ENCODE data around the gene PSMA7. TPM values are rescaled to one million over a fixed set of nuclear protein-coding genes. Genes with fewer than 3 reads are reported as not detected.
"Not testable (repeated sequence)": the region's sequence is repeated elsewhere in the genome, so short reads cannot be mapped to it uniquely, and the experiment has no call there.

Gene PSMA7
- total RNA-seq, 2 donors from 2014 or later, result 220 to 234 TPM

DNA sequence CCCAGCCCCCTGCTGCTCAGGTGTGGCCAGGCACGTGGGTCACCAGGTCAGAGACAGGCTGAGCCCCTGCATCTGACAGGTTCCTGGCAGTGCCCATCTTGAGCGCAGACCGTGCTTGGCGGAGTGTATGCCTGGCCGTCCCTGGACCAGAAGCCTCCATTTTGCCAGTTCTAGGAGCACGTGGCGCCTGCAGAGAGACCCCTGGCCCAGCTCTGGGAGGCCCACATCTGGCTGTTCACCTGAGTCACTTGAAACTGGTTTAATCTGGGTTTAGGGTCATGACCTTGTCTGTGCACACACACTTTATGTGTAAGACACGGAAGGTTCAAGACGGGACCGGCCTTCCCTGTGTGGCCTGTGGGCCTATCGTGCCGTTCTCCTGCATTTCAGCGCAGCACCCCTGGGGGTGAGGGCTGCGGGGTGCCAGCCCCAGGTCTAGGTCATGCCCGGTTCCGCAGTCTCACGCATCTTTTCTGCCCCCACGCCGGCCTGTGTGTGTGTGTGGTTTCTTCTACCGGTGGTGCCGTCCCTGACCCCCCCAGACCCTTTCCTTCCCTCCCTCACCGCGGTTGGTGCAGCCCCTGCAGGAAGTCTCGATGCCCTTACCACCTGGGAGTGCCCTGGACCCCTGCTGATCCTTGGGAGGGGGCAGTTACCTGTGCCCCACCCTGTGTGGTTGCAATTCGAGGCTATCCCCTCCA lies 14.3 kb upstream of the PSMA7 start:
- ATAC-seq (replicated peaks in 1 of 2) (no peak), DNase-seq (no peak)
- H3K27me3 Mint-ChIP-seq (ENCODE audit: low read depth), result no peaks in the 10 kb centered on the region

DNA sequence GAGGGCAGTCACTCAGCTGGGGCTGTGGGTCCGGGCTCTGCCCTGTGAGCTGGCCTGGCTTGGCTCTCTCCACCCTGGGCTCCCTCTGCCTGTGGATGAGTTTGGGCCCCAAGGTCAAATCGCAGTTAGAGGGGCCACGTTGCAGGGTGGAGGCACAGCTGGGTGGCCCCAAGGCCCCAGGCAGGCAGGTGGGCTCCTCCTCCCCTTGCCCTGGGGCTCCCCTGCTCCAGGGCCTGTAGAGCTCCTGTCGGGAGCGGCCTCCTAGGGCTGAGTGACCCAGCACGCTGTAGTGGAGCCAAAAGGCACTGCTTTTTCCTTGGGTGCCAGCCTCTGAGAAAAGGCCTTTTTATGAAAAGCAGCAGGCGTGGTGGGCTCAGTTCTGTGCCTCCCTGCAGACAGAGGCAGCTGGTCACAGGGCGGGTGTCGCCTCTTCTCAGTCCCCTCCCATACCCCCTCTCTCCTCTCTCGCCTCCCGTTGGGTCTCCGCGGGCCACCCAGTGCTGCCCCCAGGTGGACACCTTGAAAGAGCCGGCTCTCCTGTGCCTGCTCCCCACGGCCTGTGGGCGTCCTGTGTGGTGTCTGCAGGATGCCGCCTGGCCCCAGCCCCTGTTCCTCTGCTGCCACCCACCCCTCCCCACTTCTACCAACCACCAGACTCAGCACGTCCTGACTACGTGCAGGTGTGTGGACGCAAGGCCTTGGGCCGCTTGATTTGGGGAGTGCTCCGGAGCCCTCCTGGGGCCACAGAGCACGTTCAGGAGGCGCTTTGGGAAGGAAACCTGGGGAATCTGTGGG lies 13.6 kb upstream of the PSMA7 start:
- Mint-ChIP-seq H3K36me3 (ENCODE audit: insufficient read depth in 2 of 2) (peaks cover 10 to 23% of the 10 kb centered on the region in 2 donors), H3K4me1 (ENCODE audit: low read depth) (peaks cover 23% of the 10 kb centered on the region), H3K27ac (no peak overlapping the region), H3K9me3 (peaks cover 3 to 6% of the 10 kb centered on the region in 2 donors), H3K4me3 (no peak overlapping the region), H3K27me3 (ENCODE audit: low read depth) (no peaks in the 10 kb centered on the region)
- ATAC-seq (replicated peaks in 1 of 2), result peak; percentile 70 to 74
- DNase-seq, result peak; percentile 77 to 83

More for the DNA sequence above, 14.3 kb upstream of the PSMA7 start:
- H3K9me3 Mint-ChIP-seq, result peaks cover 3 to 6% of the 10 kb centered on the region in 2 donors
- peaks cover 10 to 21% of the 10 kb centered on the region in 2 donors for H3K36me3 Mint-ChIP-seq (ENCODE audit: insufficient read depth in 2 of 2)
- H3K4me3 Mint-ChIP-seq, result no peak overlapping the region
- H3K4me1 Mint-ChIP-seq (ENCODE audit: low read depth), result peaks cover 23% of the 10 kb centered on the region
- no peak overlapping the region for H3K27ac Mint-ChIP-seq

DNA sequence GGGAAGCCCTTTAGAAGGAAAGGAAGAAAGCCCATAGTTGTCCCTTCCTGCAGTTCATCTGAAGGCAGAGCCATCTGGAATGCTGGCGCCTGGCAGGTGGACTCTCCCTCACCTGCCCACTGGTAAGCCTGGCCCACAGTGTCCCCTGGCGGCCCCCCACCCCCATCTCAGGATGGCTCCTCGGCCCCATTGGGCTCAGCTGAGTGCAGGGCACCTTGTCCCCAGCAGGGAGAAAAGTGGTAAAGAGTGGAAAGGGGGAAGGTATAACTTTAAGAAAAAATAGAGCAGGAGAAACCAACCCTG lies 13.0 kb upstream of the PSMA7 start:
- DNase-seq (no peak), ATAC-seq (replicated peaks in 1 of 2) (no peak)
- peaks cover 10 to 23% of the 10 kb centered on the region in 2 donors for H3K36me3 Mint-ChIP-seq (ENCODE audit: insufficient read depth in 2 of 2)
- H3K27ac Mint-ChIP-seq, result no peak overlapping the region
- H3K4me1 Mint-ChIP-seq (ENCODE audit: low read depth), result peaks cover 23% of the 10 kb centered on the region
- peaks cover 3 to 6% of the 10 kb centered on the region in 2 donors for H3K9me3 Mint-ChIP-seq
- no peaks in the 10 kb centered on the region for H3K27me3 Mint-ChIP-seq (ENCODE audit: low read depth)
- no peak overlapping the region for H3K4me3 Mint-ChIP-seq

DNA sequence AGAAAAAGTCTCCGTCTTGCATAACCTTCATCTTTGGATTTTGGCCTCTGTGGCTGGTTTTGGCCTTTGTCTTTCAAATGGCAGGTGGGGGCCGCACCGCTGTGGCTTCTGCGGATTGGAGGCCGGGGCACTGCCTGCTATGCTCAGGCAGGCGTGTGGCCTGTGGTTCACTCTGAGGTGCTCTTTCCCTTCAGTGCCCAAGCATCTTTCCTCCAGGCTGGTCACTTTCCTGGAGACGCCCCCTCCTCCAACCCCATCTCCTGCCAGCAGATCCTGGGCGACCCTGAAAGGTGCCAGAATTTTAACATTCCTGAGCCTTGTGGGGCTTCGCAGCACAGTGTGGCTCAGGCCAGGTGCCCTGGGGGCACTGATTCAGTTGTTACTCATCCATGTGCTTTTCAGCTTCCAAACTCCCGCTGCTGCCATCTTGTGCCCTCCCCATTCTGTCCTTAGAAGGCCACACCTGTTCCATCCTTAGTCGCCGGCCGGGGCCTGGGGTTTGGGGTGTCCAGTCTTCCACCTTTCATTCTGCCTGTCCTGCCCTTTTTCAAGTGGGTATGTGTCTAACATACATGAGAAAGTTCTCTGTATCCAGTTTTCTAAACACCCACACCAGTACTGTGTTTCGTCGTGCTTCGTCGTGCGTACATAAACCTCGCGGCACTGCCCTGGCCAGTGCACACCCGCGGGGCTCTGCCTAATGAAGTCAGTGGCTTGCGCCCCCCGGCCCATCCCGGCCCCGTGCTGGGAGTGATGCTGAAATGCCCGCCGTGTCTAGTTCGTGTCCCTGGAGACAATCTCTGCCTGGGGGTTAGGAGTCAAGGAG lies 12.4 kb upstream of the PSMA7 start:
- Mint-ChIP-seq H3K36me3 (ENCODE audit: insufficient read depth in 2 of 2) (peaks cover 10 to 23% of the 10 kb centered on the region in 2 donors), H3K4me3 (no peak overlapping the region), H3K4me1 (ENCODE audit: low read depth) (peaks cover 22% of the 10 kb centered on the region), H3K27me3 (ENCODE audit: low read depth) (no peaks in the 10 kb centered on the region), H3K27ac (no peak overlapping the region), H3K9me3 (peaks cover 3 to 6% of the 10 kb centered on the region in 2 donors)
- DNase-seq, result no peak
- no peak for ATAC-seq (replicated peaks in 1 of 2)

GRCh38 chr20:62151835-62152364 lies 8.7 kb upstream of the PSMA7 start:
- Mint-ChIP-seq H3K27me3 (ENCODE audit: low read depth) (no peaks in the 10 kb centered on the region), H3K27ac (no peak overlapping the region), H3K4me1 (ENCODE audit: low read depth) (peaks cover 24% of the 10 kb centered on the region), H3K4me3 (no peak overlapping the region), H3K36me3 (ENCODE audit: insufficient read depth in 2 of 2) (peaks cover 10 to 23% of the 10 kb centered on the region in 2 donors), H3K9me3 (peaks cover 3 to 6% of the 10 kb centered on the region in 2 donors)
- ATAC-seq (replicated peaks in 1 of 2) (no peak), DNase-seq (no peak)

DNA sequence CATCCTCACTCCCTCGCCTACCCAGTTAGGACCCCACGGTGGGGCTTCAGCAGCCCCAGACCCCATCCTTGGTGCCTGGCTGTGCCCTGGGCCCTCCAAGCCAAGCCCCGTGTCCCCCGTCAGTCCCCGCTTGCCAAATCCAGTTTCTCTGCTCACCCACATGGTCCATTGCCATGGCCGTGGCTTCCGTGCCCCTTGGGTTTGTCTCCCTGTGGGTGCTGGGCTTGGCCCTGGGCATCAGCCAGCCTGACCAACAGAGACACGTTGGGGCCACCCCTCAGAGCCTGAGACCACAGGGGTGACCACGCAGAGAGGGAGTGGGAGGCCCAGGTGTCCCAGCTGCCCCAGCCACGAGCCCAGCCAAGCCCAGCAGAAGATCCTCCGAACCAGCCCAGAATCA lies 8.0 kb upstream of the PSMA7 start:
- H3K9me3 Mint-ChIP-seq, result peaks cover 3 to 6% of the 10 kb centered on the region in 2 donors
- peaks cover 10 to 23% of the 10 kb centered on the region in 2 donors for H3K36me3 Mint-ChIP-seq (ENCODE audit: insufficient read depth in 2 of 2)
- DNase-seq (no peak), ATAC-seq (replicated peaks in 1 of 2) (no peak)
- no peak overlapping the region for H3K4me3 Mint-ChIP-seq
- no peaks in the 10 kb centered on the region for H3K27me3 Mint-ChIP-seq (ENCODE audit: low read depth)
- peaks cover 27% of the 10 kb centered on the region for H3K4me1 Mint-ChIP-seq (ENCODE audit: low read depth)
- H3K27ac Mint-ChIP-seq, result no peak overlapping the region

DNA sequence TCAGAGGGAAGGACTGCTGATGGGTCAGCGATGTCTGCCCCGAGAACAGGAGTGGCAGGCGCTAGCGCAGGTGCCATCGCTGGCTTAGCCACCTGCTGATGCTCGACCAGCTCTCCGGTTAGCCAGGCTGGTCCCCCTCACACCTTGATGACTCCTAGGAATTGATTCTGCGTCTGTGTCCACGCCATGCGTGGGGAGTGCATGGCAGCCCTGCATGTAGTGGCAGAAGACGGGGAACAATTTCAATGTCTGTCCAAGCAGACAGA lies 7.0 kb upstream of the PSMA7 start:
- ATAC-seq (replicated peaks in 1 of 2) (no peak), DNase-seq (no peak)
- peaks cover 31% of the 10 kb centered on the region for H3K4me1 Mint-ChIP-seq (ENCODE audit: low read depth)
- peaks cover 3 to 6% of the 10 kb centered on the region in 2 donors for H3K9me3 Mint-ChIP-seq
- H3K36me3 Mint-ChIP-seq (ENCODE audit: insufficient read depth in 2 of 2), result peaks cover 10 to 23% of the 10 kb centered on the region in 2 donors
- H3K4me3 Mint-ChIP-seq, result no peak overlapping the region
- no peak overlapping the region for H3K27ac Mint-ChIP-seq
- no peaks in the 10 kb centered on the region for H3K27me3 Mint-ChIP-seq (ENCODE audit: low read depth)

GRCh38 chr20:62149532-62150309 lies 6.5 kb upstream of the PSMA7 start:
- DNase-seq (no peak), ATAC-seq (replicated peaks in 1 of 2) (no peak)
- H3K27ac Mint-ChIP-seq, result no peak overlapping the region
- no peak overlapping the region for H3K4me3 Mint-ChIP-seq
- peaks cover 3 to 6% of the 10 kb centered on the region in 2 donors for H3K9me3 Mint-ChIP-seq
- peaks cover 36% of the 10 kb centered on the region for H3K4me1 Mint-ChIP-seq (ENCODE audit: low read depth)
- peaks cover 9 to 20% of the 10 kb centered on the region in 2 donors for H3K36me3 Mint-ChIP-seq (ENCODE audit: insufficient read depth in 2 of 2)
- H3K27me3 Mint-ChIP-seq (ENCODE audit: low read depth), result no peaks in the 10 kb centered on the region

DNA sequence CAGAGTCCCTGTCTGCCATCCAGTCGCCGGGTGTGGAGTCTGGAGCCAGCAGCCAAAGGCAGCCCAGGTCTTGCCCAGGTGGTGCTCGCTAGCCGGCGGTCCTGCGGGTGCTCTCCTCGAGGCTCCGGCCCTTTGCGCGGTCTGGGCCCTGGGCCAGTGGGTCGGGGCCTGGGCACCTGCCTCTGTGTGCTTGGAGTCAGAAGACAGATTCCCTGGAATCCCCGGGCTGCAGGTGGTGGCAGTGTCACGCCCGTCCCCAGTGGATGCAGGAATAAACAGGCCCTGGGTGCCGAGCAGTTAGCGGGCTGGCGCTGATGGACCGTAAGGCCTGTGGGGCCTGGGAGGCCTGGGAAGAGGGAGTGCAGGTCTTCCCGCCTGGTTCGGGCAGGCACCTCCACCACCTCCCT lies 5.7 kb upstream of the PSMA7 start:
- Mint-ChIP-seq H3K4me3 (no peak overlapping the region), H3K4me1 (ENCODE audit: low read depth) (peaks cover 40% of the 10 kb centered on the region), H3K9me3 (peaks cover 3 to 6% of the 10 kb centered on the region in 2 donors), H3K36me3 (ENCODE audit: insufficient read depth in 2 of 2) (peaks cover 8 to 13% of the 10 kb centered on the region in 2 donors), H3K27me3 (ENCODE audit: low read depth) (no peaks in the 10 kb centered on the region), H3K27ac (no peak overlapping the region)
- no peak for ATAC-seq (replicated peaks in 1 of 2)
- no peak for DNase-seq

DNA sequence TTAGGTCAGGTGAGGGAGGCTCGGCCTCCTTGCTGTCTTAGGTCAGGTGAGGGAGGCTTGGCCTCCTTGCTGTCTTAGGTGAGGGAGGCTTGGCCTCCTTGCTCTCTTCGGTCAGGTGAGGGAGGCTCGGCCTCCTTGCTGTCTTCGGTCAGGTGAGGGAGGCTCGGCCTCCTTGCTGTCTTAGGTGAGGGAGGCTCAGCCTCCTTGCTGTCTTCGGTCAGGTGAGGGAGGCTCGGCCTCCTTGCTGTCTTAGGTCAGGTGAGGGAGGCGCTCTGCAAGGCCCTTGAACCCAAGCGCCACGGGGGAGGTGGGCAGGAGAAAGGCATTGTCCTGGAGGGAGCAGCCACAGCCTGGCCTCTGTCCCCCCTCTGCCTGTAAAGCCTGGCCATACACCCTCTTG lies 5.2 kb upstream of the PSMA7 start:
- not testable (repeated sequence) for H3K27ac Mint-ChIP-seq; H3K4me3 Mint-ChIP-seq; H3K36me3 Mint-ChIP-seq (ENCODE audit: insufficient read depth in 2 of 2); DNase-seq; ATAC-seq (replicated peaks in 1 of 2); H3K9me3 Mint-ChIP-seq; H3K27me3 Mint-ChIP-seq (ENCODE audit: low read depth)
- peaks cover 40% of the 10 kb centered on the region for H3K4me1 Mint-ChIP-seq (ENCODE audit: low read depth)

DNA sequence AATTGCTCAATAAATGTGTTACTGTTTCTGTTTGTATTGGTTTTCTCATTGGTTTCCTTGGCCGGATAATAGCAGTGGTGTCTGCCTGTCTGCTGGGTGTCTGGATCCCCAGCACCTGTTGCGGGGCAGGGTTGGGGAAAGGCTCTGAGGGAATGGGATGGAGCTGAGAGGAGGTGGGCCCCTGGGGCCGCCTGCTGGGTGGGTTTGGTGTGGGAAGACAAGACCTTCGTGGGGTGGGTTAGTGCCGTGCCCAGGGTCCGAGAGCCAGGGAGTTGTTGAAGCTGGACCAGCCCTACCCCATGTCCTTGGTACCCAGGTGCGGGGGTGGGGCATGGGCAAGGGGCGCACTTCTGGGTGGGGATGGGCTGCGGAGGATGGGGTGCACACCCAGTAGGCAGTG lies 4.3 kb upstream of the PSMA7 start:
- no peak for ATAC-seq (replicated peaks in 1 of 2)
- H3K27me3 Mint-ChIP-seq (ENCODE audit: low read depth), result no peaks in the 10 kb centered on the region
- H3K36me3 Mint-ChIP-seq (ENCODE audit: insufficient read depth in 2 of 2), result peaks cover 0 to 2% of the 10 kb centered on the region in 2 donors
- peaks cover 40% of the 10 kb centered on the region for H3K4me1 Mint-ChIP-seq (ENCODE audit: low read depth)
- no peak for DNase-seq
- no peak overlapping the region for H3K4me3 Mint-ChIP-seq
- no peaks in the 10 kb centered on the region for H3K9me3 Mint-ChIP-seq
- no peak overlapping the region for H3K27ac Mint-ChIP-seq

DNA sequence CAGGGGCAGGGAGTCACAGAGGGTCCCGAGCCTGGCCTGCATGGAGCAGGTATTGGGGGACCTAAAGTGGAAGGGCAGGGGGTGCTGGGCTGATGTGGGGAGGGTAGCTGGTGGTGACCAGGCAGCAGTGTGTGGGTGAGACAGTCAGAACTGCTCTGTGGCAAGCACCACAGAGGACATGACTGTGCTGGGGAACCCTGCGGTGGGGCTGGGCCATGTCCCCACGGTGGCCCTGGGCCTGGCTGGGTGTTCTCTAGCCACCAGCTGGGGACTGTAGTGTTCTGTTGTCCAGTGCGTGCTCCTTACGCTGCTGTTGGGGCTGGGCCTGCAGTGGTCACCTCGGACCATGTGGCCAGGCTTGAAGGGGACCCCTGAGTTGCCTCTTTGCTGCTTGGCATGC lies 3.9 kb upstream of the PSMA7 start:
- Mint-ChIP-seq H3K27me3 (ENCODE audit: low read depth) (no peaks in the 10 kb centered on the region), H3K36me3 (ENCODE audit: insufficient read depth in 2 of 2) (no peaks in the 10 kb centered on the region), H3K27ac (no peak overlapping the region), H3K4me3 (no peak overlapping the region), H3K9me3 (no peaks in the 10 kb centered on the region), H3K4me1 (ENCODE audit: low read depth) (peaks cover 42% of the 10 kb centered on the region)
- ATAC-seq (replicated peaks in 1 of 2), result no peak
- no peak for DNase-seq

Measured in activated T-cell treated with anti-CD3 and anti-CD28 coated beads, Interleukin-2, amount 50 U/mL, for 72 hours (primary cell).